CD4-positive, alpha-beta T cell (primary cell): ENCODE results near the gene IFNAR1. TPM values are rescaled to one million over a fixed set of nuclear protein-coding genes. Genes with fewer than 3 reads are reported as not detected.
A peak's percentile ranks its signal among the peaks of the same experiment; 100 is the strongest.

Experiments used
- ATAC-seq: fragments of 200-7000 bp; cut with Tn5 transposase; one replicate; pipeline ENCODE4 v1.10.0; 2022; ENCODE audit warnings: mild to moderate bottlenecking; ENCODE audit not compliant: poor library complexity
- CTCF ChIA-PET: fragments of 350-600 bp; sonication (Branson Sonifier 250); formaldehyde crosslinking; loops from one replicate; lab custom pipeline; 2021; ENCODE audit warnings: antibody characterized with exemption, inconsistent platforms; lab: Charles Lee
- POLR2A ChIA-PET: fragments of 350-600 bp; sonication (Branson Sonifier 250); formaldehyde crosslinking; loops from one replicate; lab custom pipeline; 2021; ENCODE audit warnings: antibody characterized with exemption, inconsistent platforms; lab: Charles Lee
- DNase-seq, 14 experiments: peaks; one replicate each; pipeline ENCODE4 v3.0.0-alpha.2; 2013 to 2020; ENCODE audit warnings: mixed read lengths in 2 of 14
- H3K27ac ChIP-seq, 2 donors: one replicate each; pipeline versions ENCODE4 v1.5.1 to v1.7.0; 2013; ENCODE audit warnings: low read length in 2 of 2, low read depth in 1 of 2, mild to moderate bottlenecking in 1 of 2
- H3K27me3 ChIP-seq, 2 experiments: 1 replicate in 1 of 2; 2 replicates in 1 of 2; pipeline versions ENCODE4 v1.6.1 to v1.7.0; 2013; ENCODE audit warnings: low read length in 2 of 2, control low read depth in 1 of 2, mild to moderate bottlenecking in 1 of 2, moderate library complexity in 1 of 2; ENCODE audit not compliant: insufficient read depth in 2 of 2, control insufficient read depth in 1 of 2
- H3K36me3 ChIP-seq: one replicate; pipeline ENCODE4 v1.6.1; 2013; ENCODE audit warnings: low read length, control low read depth; ENCODE audit not compliant: insufficient read depth
- H3K4me1 ChIP-seq: one replicate; pipeline ENCODE4 v1.6.1; 2013; ENCODE audit warnings: low read length, control low read depth; ENCODE audit not compliant: insufficient read depth
- H3K4me3 ChIP-seq: one replicate; pipeline ENCODE4 v1.5.1; 2013; ENCODE audit warnings: mild to moderate bottlenecking, low read length, moderate library complexity
- H3K9me3 ChIP-seq, 2 experiments: 1 replicate in 1 of 2; 2 replicates in 1 of 2; pipeline versions ENCODE4 v1.6.1 to v1.7.0; 2013; ENCODE audit warnings: low read length in 2 of 2, mild to moderate bottlenecking in 2 of 2, control low read depth in 1 of 2, moderate library complexity in 1 of 2; ENCODE audit not compliant: control insufficient read depth in 1 of 2, insufficient read depth in 1 of 2
- H3K27ac Mint-ChIP-seq: one replicate; pipeline ENCODE4 v1.8.0; 2020; ENCODE audit warnings: mixed read lengths
- H3K27me3 Mint-ChIP-seq: one replicate; pipeline ENCODE4 v1.8.0; 2021; ENCODE audit warnings: mixed read lengths
- H3K36me3 Mint-ChIP-seq: one replicate; pipeline ENCODE4 v1.8.0; 2021; ENCODE audit warnings: low read depth, mixed read lengths
- H3K4me1 Mint-ChIP-seq: one replicate; pipeline ENCODE4 v1.8.0; 2021; ENCODE audit warnings: low read depth, mixed read lengths
- H3K4me3 Mint-ChIP-seq: one replicate; pipeline ENCODE4 v1.8.0; 2020; ENCODE audit warnings: mild to moderate bottlenecking, mixed read lengths
- H3K9me3 Mint-ChIP-seq: one replicate; pipeline ENCODE4 v1.8.0; 2020; ENCODE audit warnings: mixed read lengths
- CTCF ChIP-seq: fragments of 200-600 bp; IDR thresholded peaks from one replicate; pipeline ENCODE4 v1.8.0; 2022; ENCODE audit warnings: antibody characterized with exemption, mild to moderate bottlenecking
- intact Hi-C, 2 experiments: fragments of 100-400 bp; cut with DNase I in 1 of 2; cut with micrococcal nuclease in 1 of 2; formaldehyde crosslinking; loops; one replicate each; pipeline versions ENCODE4 v1.15.1 to v1.9.0; 2023 to 2025; cut with DNase I, micrococcal nuclease
- total RNA-seq, 174 experiments: library from RNA in 2 of 174; stranded (reverse) in 2 of 174; gene quantifications; one replicate each; pipeline ENCODE4 v1.2.3 and lab custom pipeline; 2021 to 2026

The IFNAR1 gene
- total RNA-seq, 2 experiments from 2014 or later: 20.4 to 26.8 TPM

GRCh38 chr21:33308586-33309490 is 15.9 kb upstream of the IFNAR1 start:
- ATAC-seq (peak; percentile 73), DNase-seq (peak in 9 of 14 experiments; percentile 10 to 67 (median 39))
- Histone ChIP-seq H3K27ac (no peak overlapping the region), H3K4me1 (peaks cover 10% of the 10 kb centered on the region), H3K36me3 (no peaks in the 10 kb centered on the region), H3K9me3 (no peaks in the 10 kb centered on the region), H3K27me3 (no peaks in the 10 kb centered on the region), H3K4me3 (no peak overlapping the region)
- Mint-ChIP-seq H3K36me3 (no peaks in the 10 kb centered on the region), H3K27ac (peak overlapping the region; percentile 17), H3K9me3 (no peaks in the 10 kb centered on the region), H3K4me1 (peaks cover 38% of the 10 kb centered on the region), H3K4me3 (no peak overlapping the region), H3K27me3 (no peaks in the 10 kb centered on the region)
- intact Hi-C loops: no loop called here
- ChIA-PET POLR2A (interaction anchor here (0.7 to 2.0 kb wide), 8 partner anchors 10 to 171 kb away, joined by 3 to 15 read pairs (median 4); partner anchors contain the start of genes IFNAR1, IL10RB and TMEM50B), CTCF (interaction anchor here (0.7 to 1.0 kb wide), 3 partner anchors 83 to 112 kb away, joined by 3 to 4 read pairs (median 3); no protein-coding TSS in a partner anchor)
- TF ChIP-seq CTCF: no peak

GRCh38 chr21:33309778-33310177 is 15.0 kb upstream of the IFNAR1 start:
- intact Hi-C loops: no loop called here
- Mint-ChIP-seq H3K4me3 (no peak overlapping the region), H3K27ac (no peak overlapping the region), H3K36me3 (no peaks in the 10 kb centered on the region), H3K9me3 (no peaks in the 10 kb centered on the region), H3K27me3 (no peaks in the 10 kb centered on the region), H3K4me1 (peaks cover 32% of the 10 kb centered on the region)
- ChIA-PET POLR2A (interaction anchor here (0.7 to 2.0 kb wide), 6 partner anchors 11 to 110 kb away, joined by 3 to 15 read pairs (median 3); partner anchors contain the start of gene IFNAR1), CTCF (interaction anchor here (1.0 to 1.1 kb wide), 2 partner anchors 110 to 113 kb away, joined by 3 read pairs; no protein-coding TSS in a partner anchor)
- DNase-seq (no peak), ATAC-seq (no peak)
- H3K36me3 ChIP-seq: no peaks in the 10 kb centered on the region
- TF ChIP-seq CTCF: no peak
- H3K4me1 ChIP-seq: peaks cover 6% of the 10 kb centered on the region
- H3K27me3 ChIP-seq: no peaks in the 10 kb centered on the region
- no peaks in the 10 kb centered on the region for H3K9me3 ChIP-seq
- H3K27ac ChIP-seq: no peak overlapping the region
- H3K4me3 ChIP-seq: no peak overlapping the region

GRCh38 chr21:33312121-33312520 is 12.6 kb upstream of the IFNAR1 start:
- H3K36me3 Mint-ChIP-seq: no peaks in the 10 kb centered on the region
- Histone ChIP-seq H3K9me3 (no peaks in the 10 kb centered on the region), H3K27me3 (no peaks in the 10 kb centered on the region), H3K4me3 (no peak overlapping the region), H3K36me3 (no peaks in the 10 kb centered on the region), H3K4me1 (peaks cover 6% of the 10 kb centered on the region), H3K27ac (no peak overlapping the region)
- no peaks in the 10 kb centered on the region for H3K27me3 Mint-ChIP-seq
- no peak for TF ChIP-seq CTCF
- intact Hi-C loops: no loop called here
- H3K9me3 Mint-ChIP-seq: no peaks in the 10 kb centered on the region
- no peak for ATAC-seq
- peaks cover 24% of the 10 kb centered on the region for H3K4me1 Mint-ChIP-seq
- ChIA-PET CTCF (no interaction called here), POLR2A (no interaction called here)
- no peak overlapping the region for H3K4me3 Mint-ChIP-seq
- H3K27ac Mint-ChIP-seq: no peak overlapping the region
- no peak for DNase-seq
